Endothelial cell of umbilical vein (primary cell): ENCODE results near the gene DPF1. TPM values are rescaled to one million over a fixed set of nuclear protein-coding genes. Genes with fewer than 3 reads are reported as not detected.

ENCODE experiments used
- BruUV-seq: library from RNA; stranded (reverse); fragments of 400-500 nt; replicated peaks from 2 replicates; lab custom pipeline; 2021; lab: Mats Ljungman, UMichigan
- CTCF ChIA-PET: fragments of 300-600, 350-600 bp; sonication (Branson Sonifier 250); formaldehyde crosslinking; loops from one replicate; lab custom pipeline; 2021; ENCODE audit warnings: antibody characterized with exemption, inconsistent platforms; lab: Charles Lee
- POLR2A ChIA-PET: fragments of 300-600, 350-600 bp; sonication (Branson Sonifier 250); formaldehyde crosslinking; loops from one replicate; lab custom pipeline; 2021; ENCODE audit warnings: antibody characterized with exemption, inconsistent platforms; lab: Charles Lee
- DNase-seq: peaks from one replicate; pipeline ENCODE4 v3.0.0-alpha.2; 2011; ENCODE audit warnings: low read depth, low spot score
- FAIRE-seq: peaks from 2 replicates; lab custom pipeline; 2011; peaks lifted over from hg19 to GRCh38; lab: Jason Lieb, UNC
- H2AFZ ChIP-seq: 2 replicates; pipeline ENCODE4 v1.6.0; 2012; ENCODE audit warnings: low read depth, low read length, control low read depth, inconsistent platforms
- H3K27ac ChIP-seq: 2 replicates; pipeline ENCODE4 v1.5.1; 2011; ENCODE audit warnings: low read depth, mild to moderate bottlenecking, control low read depth, low read length, moderate library complexity; ENCODE audit not compliant: insufficient read depth
- H3K27me3 ChIP-seq, 2 experiments: 2 replicates each; pipeline versions ENCODE4 v1.6.0 to v1.6.1; 2011; ENCODE audit warnings: low read length in 2 of 2, mixed read lengths in 1 of 2; ENCODE audit not compliant: control insufficient read depth in 2 of 2, insufficient read depth in 2 of 2
- H3K36me3 ChIP-seq, 2 experiments: 2 replicates in 1 of 2; 3 replicates in 1 of 2; pipeline ENCODE4 v1.5.1; 2011; ENCODE audit warnings: low read length in 2 of 2, mild to moderate bottlenecking in 1 of 2, moderate library complexity in 1 of 2; ENCODE audit not compliant: control insufficient read depth in 2 of 2, insufficient read depth in 2 of 2; ENCODE audit errors: extremely low read depth in 1 of 2
- H3K4me1 ChIP-seq: 3 replicates; pipeline ENCODE4 v1.5.1; 2011; ENCODE audit warnings: mild to moderate bottlenecking, low read length; ENCODE audit not compliant: control insufficient read depth, insufficient read depth; ENCODE audit errors: extremely low read depth
- H3K4me2 ChIP-seq: 2 replicates; pipeline ENCODE4 v1.6.1; 2011; ENCODE audit warnings: low read length, control low read depth, mixed read lengths; ENCODE audit not compliant: insufficient read depth
- H3K4me3 ChIP-seq, 3 experiments: fragments of 200-600 bp in 1 of 3; sonication (generic), shearing (Covaris generic) in 1 of 3; replicated peaks in 1 of 3; 2 replicates each; pipeline ENCODE4 v1.5.1; 2011 to 2016; ENCODE audit warnings: control low read depth in 3 of 3, low read length in 3 of 3, mild to moderate bottlenecking in 2 of 3, inconsistent platforms in 1 of 3, low read depth in 1 of 3, moderate library complexity in 1 of 3; ENCODE audit not compliant: insufficient read depth in 1 of 3
- H3K79me2 ChIP-seq: 2 replicates; pipeline ENCODE4 v1.6.0; 2012; ENCODE audit warnings: low read length, inconsistent platforms; ENCODE audit not compliant: control insufficient read depth, insufficient read depth
- H3K9ac ChIP-seq: replicated peaks from 2 replicates; pipeline ENCODE3; 2011; ENCODE audit warnings: low read length, control low read depth; ENCODE audit not compliant: insufficient read depth; ENCODE audit errors: extremely low read depth
- H3K9me1 ChIP-seq: replicated peaks from 3 replicates; pipeline ENCODE4 v1.6.0; 2011; ENCODE audit warnings: mild to moderate bottlenecking, low read length; ENCODE audit not compliant: control insufficient read depth, insufficient read depth; ENCODE audit errors: extremely low read depth
- H3K9me3 ChIP-seq: replicated peaks from 2 replicates; pipeline ENCODE4 v1.5.1; 2012; ENCODE audit warnings: low read length, inconsistent platforms; ENCODE audit not compliant: control insufficient read depth, insufficient read depth
- H4K20me1 ChIP-seq: replicated peaks from 2 replicates; pipeline ENCODE3; 2011; ENCODE audit warnings: mild to moderate bottlenecking, low read length; ENCODE audit not compliant: control insufficient read depth, insufficient read depth; ENCODE audit errors: extremely low read depth
- CTCF ChIP-seq, 2 donors: IDR thresholded peaks; 1 replicate in 1 of 2; 2 replicates in 1 of 2; pipeline ENCODE4 v1.5.1; 2011; ENCODE audit warnings: low read length in 2 of 2, mild to moderate bottlenecking in 2 of 2, moderate library complexity in 2 of 2, control low read depth in 1 of 2, inconsistent platforms in 1 of 2, low read depth in 1 of 2; ENCODE audit not compliant: insufficient read depth in 1 of 2; ENCODE audit errors: extremely low read depth in 1 of 2
- EZH2 ChIP-seq: IDR thresholded peaks from 2 replicates; pipeline ENCODE4 v1.6.1; 2012; ENCODE audit warnings: borderline replicate concordance, low read depth, mild to moderate bottlenecking, moderate library complexity, low read length, inconsistent platforms; ENCODE audit not compliant: severe bottlenecking
- FOS ChIP-seq: IDR thresholded peaks from 2 replicates; pipeline ENCODE4 v1.6.1; 2011; ENCODE audit warnings: mild to moderate bottlenecking, low read length, moderate library complexity, borderline replicate concordance; ENCODE audit not compliant: insufficient read depth
- GATA2 ChIP-seq: IDR thresholded peaks from 2 replicates; pipeline ENCODE4 v1.7.0; 2011; ENCODE audit warnings: low read depth, mild to moderate bottlenecking, moderate library complexity, mixed read lengths, low read length; ENCODE audit not compliant: insufficient read length, insufficient read depth
- JUN ChIP-seq: IDR thresholded peaks from 2 replicates; pipeline ENCODE4 v1.6.1; 2011; ENCODE audit warnings: borderline replicate concordance, low read depth; ENCODE audit not compliant: insufficient read length, insufficient read depth
- MYC ChIP-seq: IDR thresholded peaks from one replicate; pipeline ENCODE4 v1.6.1; 2011; ENCODE audit warnings: mild to moderate bottlenecking, low read depth, low read length
- POLR2A ChIP-seq: IDR thresholded peaks from 2 replicates; pipeline ENCODE4 v1.6.1; 2012; ENCODE audit warnings: low read depth, mild to moderate bottlenecking, control low read depth, low read length
- POLR2AphosphoS5 ChIP-seq: IDR thresholded peaks from 2 replicates; pipeline ENCODE4 v1.6.1; 2012; ENCODE audit warnings: low read depth, mild to moderate bottlenecking, control low read depth, low read length, moderate library complexity; ENCODE audit not compliant: insufficient read depth
- dilution Hi-C: fragments of 300-500 bp; cut with MboI; formaldehyde crosslinking; loops from one replicate; pipeline ENCODE4 v1.15.0; 2019; ENCODE audit warnings: low sequenced_read_pairs; ENCODE audit not compliant: extremely low pct_ligation_motif_present
- intact Hi-C: fragments of 100-400 bp; cut with micrococcal nuclease; formaldehyde crosslinking; loops from one replicate; pipeline ENCODE4 v1.10.0; 2022
- polyA plus RNA-seq, 4 experiments: library from polyadenylated mRNA; depleted of rRNA in 3 of 4; stranded (reverse) in 3 of 4; unstranded in 1 of 4; fragments of >200 nt; gene quantifications; 2 replicates each; pipeline versions ENCODE4 v1.2.1 to v1.2.3, GENCODE V29; 2011 to 2012; ENCODE audit warnings: missing spikeins in 1 of 4
- total RNA-seq: library from RNA; stranded (reverse); gene quantifications from 2 replicates; pipeline ENCODE4 v1.2.3, GENCODE V29; 2021
- TF ChIP-seq, protein P1 (sequence below): IDR thresholded peaks from 2 replicates; pipeline ENCODE4 v1.6.1; 2011; ENCODE audit not compliant: insufficient read depth, insufficient read length

Gene DPF1
- total and polyA plus RNA-seq, 2 donors (not counting 3 experiments of a cell fraction or from before 2014, with no cell fraction given), result 2.0 to 3.9 TPM

DNA sequence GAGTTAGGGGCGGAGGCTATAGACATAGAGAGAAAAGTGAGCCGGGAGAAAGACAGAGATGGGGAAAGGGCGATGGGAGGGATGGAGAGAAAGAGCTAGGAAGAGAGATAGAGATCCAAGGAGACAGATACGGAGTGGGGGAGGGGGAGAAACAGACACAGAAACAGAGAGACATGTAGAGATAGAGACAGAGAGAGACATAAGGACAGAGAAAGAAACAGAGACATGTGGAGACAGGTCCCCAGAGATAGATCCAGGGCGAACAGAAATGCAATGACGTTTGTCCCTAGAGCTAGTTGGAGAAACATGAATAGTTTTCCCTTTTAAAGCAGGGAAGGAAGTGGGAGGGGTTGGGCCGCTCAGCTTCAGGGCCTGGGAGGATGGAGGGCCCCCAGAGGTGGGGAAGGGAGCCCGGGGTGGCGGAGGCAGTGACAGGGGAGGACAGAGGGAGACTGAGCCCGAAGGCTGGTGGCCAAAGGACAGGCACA is 27.6 kb upstream of the DPF1 start:
- H4K20me1 ChIP-seq, result no peaks in the 10 kb centered on the region
- peak; percentile 82 for FAIRE-seq
- H3K27me3 ChIP-seq, result no peaks in the 10 kb centered on the region
- CTCF ChIA-PET, result interaction anchor here (0.7 to 2.7 kb wide), 10 partner anchors 14 to 353 kb away, joined by 3 to 13 read pairs (median 4); partner anchors contain the start of genes CATSPERG and FAM98C
- no peaks in the 10 kb centered on the region for H3K36me3 ChIP-seq
- no peak overlapping the region for H3K27ac ChIP-seq
- TF ChIP-seq MYC, result no peak
- TF ChIP-seq POLR2A, result no peak
- TF ChIP-seq CTCF (IDR thresholded peaks at IDR 0.05; ENCODE audit: extremely low read depth in 1 of 2, insufficient read depth in 1 of 2, low read depth in 1 of 2, low read length in 2 of 2), result no peak
- no peak for TF ChIP-seq EZH2
- TF ChIP-seq GATA2, result no peak
- no peak for TF ChIP-seq JUN
- TF ChIP-seq FOS, result no peak
- TF ChIP-seq POLR2AphosphoS5, result no peak
- TF ChIP-seq, protein P1, sequence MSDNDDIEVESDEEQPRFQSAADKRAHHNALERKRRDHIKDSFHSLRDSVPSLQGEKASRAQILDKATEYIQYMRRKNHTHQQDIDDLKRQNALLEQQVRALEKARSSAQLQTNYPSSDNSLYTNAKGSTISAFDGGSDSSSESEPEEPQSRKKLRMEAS, result no peak
- no peak overlapping the region for H3K4me3 ChIP-seq
- H3K4me1 ChIP-seq, result peaks cover 9% of the 10 kb centered on the region
- POLR2A ChIA-PET, result no interaction called here
- H3K79me2 ChIP-seq, result no peaks in the 10 kb centered on the region
- H3K9me3 ChIP-seq, result no peaks in the 10 kb centered on the region
- dilution Hi-C loops, result no loop called here
- DNase-seq, result peak; percentile 28
- peak overlapping the region; percentile 69 for H2AFZ ChIP-seq
- H3K4me2 ChIP-seq, result peak overlapping the region; percentile 43
- H3K9ac ChIP-seq, result no peak overlapping the region
- intact Hi-C loops, result no loop called here
- H3K9me1 ChIP-seq, result no peaks in the 10 kb centered on the region
- no TSS peak for BruUV-seq
